H1 (cell line): ENCODE results near the gene RWDD1. TPM values are rescaled to one million over a fixed set of nuclear protein-coding genes. Genes with fewer than 3 reads are reported as not detected.

ENCODE experiments used
- ATF3 ChIP-seq: IDR thresholded peaks from 2 replicates; pipeline ENCODE4 v1.6.1; 2011; ENCODE audit warnings: low read depth, mild to moderate bottlenecking, low read length; ENCODE audit not compliant: insufficient read depth
- CHD1 ChIP-seq: IDR thresholded peaks from 2 replicates; pipeline ENCODE4 v1.6.1; 2012; ENCODE audit warnings: low read depth, low read length, improper control_type of control experiment
- CREB1 ChIP-seq: IDR thresholded peaks from 2 replicates; pipeline ENCODE4 v1.6.1; 2012; ENCODE audit warnings: inconsistent platforms
- CTBP2 ChIP-seq: IDR thresholded peaks from 2 replicates; pipeline ENCODE4 v1.7.0; 2011; ENCODE audit warnings: borderline replicate concordance, mild to moderate bottlenecking, moderate library complexity, mixed read lengths, low read length; ENCODE audit not compliant: insufficient read depth, insufficient read length
- GTF2F1 ChIP-seq: IDR thresholded peaks from 2 replicates; pipeline ENCODE4 v1.6.1; 2012; ENCODE audit warnings: low read depth, low read length, improper control_type of control experiment, borderline replicate concordance
- JUN ChIP-seq: IDR thresholded peaks from 2 replicates; pipeline ENCODE4 v1.6.1; 2011; ENCODE audit warnings: low read depth, mild to moderate bottlenecking, improper control_type of control experiment, low read length
- MAFK ChIP-seq: IDR thresholded peaks from 2 replicates; pipeline ENCODE4 v1.6.1; 2012; ENCODE audit warnings: low read depth, mild to moderate bottlenecking, improper control_type of control experiment, low read length
- NRF1 ChIP-seq: IDR thresholded peaks from 2 replicates; pipeline ENCODE4 v1.6.1; 2011; ENCODE audit warnings: mild to moderate bottlenecking, low read depth, low read length, improper control_type of control experiment
- POLR2A ChIP-seq, 2 experiments: IDR thresholded peaks; 1 replicate in 1 of 2; 2 replicates in 1 of 2; pipeline ENCODE4 v1.6.1; 2011; ENCODE audit warnings: low read depth in 2 of 2, low read length in 2 of 2, mild to moderate bottlenecking in 2 of 2; ENCODE audit errors: control extremely low read depth in 1 of 2
- POLR2AphosphoS5 ChIP-seq: IDR thresholded peaks from 2 replicates; pipeline ENCODE4 v1.6.1; 2011; ENCODE audit warnings: low read depth, low read length
- RXRA ChIP-seq: IDR thresholded peaks from 2 replicates; pipeline ENCODE4 v1.6.1; 2011; ENCODE audit warnings: low read depth, mild to moderate bottlenecking, low read length, moderate library complexity; ENCODE audit not compliant: insufficient read depth
- SIN3A ChIP-seq, 2 experiments: IDR thresholded peaks in 1 of 2; conservative IDR thresholded peaks in 1 of 2; 2 replicates each; pipeline ENCODE4 v1.6.1; 2011 to 2012; ENCODE audit warnings: low read length in 2 of 2, improper control_type of control experiment in 1 of 2, low read depth in 1 of 2, mild to moderate bottlenecking in 1 of 2
- SIRT6 ChIP-seq: IDR thresholded peaks from one replicate; pipeline ENCODE4 v1.7.1; 2012; ENCODE audit warnings: low read length, inconsistent platforms
- SRF ChIP-seq: IDR thresholded peaks from 2 replicates; pipeline ENCODE4 v1.6.1; 2011; ENCODE audit warnings: mild to moderate bottlenecking, low read depth, low read length, moderate library complexity
- TAF7 ChIP-seq: optimal IDR thresholded peaks from 2 replicates; pipeline ENCODE3; 2011; ENCODE audit warnings: low read depth, mild to moderate bottlenecking, inconsistent platforms, low read length, moderate library complexity, borderline replicate concordance
- TCF12 ChIP-seq: IDR thresholded peaks from 2 replicates; pipeline ENCODE4 v1.6.1; 2011; ENCODE audit warnings: low read depth, mild to moderate bottlenecking, low read length
- TEAD4 ChIP-seq: IDR thresholded peaks from 2 replicates; pipeline ENCODE4 v1.6.1; 2012; ENCODE audit warnings: low read depth, low read length, inconsistent platforms, mixed read lengths
- polyA plus RNA-seq, 7 experiments: library from polyadenylated mRNA; depleted of rRNA in 3 of 7; stranded (reverse) in 5 of 7; unstranded in 2 of 7; fragments of >200 nt in 5 of 7; fragments of 200-250 nt in 2 of 7; gene quantifications; 1 replicate in 5 of 7; 2 replicates in 1 of 7; 4 replicates in 1 of 7; pipeline versions ENCODE4 v1.2.1 to v1.2.3, GENCODE V29; 2011 to 2013; ENCODE audit warnings: missing spikeins in 2 of 7, mixed read lengths in 2 of 7
- total RNA-seq: library from RNA; stranded (reverse); fragmentation: NEBNext Ultra II Directional; extraction: Animal tissue kit (Norgen Biotek cat#: 25700); gene quantifications from 2 replicates; pipeline ENCODE4 v1.2.1, GENCODE V29; 2021

Gene RWDD1
- total and polyA plus RNA-seq, 2 of the 8 experiments (the other 6 are each of a cell fraction or from before 2014, with no cell fraction given) = 19.5 to 35.2 TPM

GRCh38 chr6:116570856-116571682, at the start of gene RWDD1 (continued):
- TF ChIP-seq MAFK (no peak), SIN3A (conservative IDR thresholded peaks at IDR 0.05 in 1 of 2, IDR thresholded peaks at IDR 0.05 in 1 of 2; ENCODE audit: low read depth in 1 of 2, low read length in 2 of 2) (peak; percentile 51 to 86; a peak in 2 of 4 replicates), RXRA (no peak), GTF2F1 (no peak), CREB1 (peak; percentile 82), SIRT6 (no peak), TEAD4 (no peak), SRF (peak; percentile 95), CTBP2 (no peak), JUN (no peak), POLR2A (IDR thresholded peaks at IDR 0.05; ENCODE audit: control extremely low read depth in 1 of 2, low read depth in 2 of 2, low read length in 2 of 2) (peak; percentile 69 to 75; a peak in 2 of 3 replicates), TAF7 (peak; percentile 61), POLR2AphosphoS5 (peak; percentile 90), NRF1 (peak; percentile 77), CHD1 (no peak), ATF3 (no peak), TCF12 (no peak)
